Panc1 (cell line): Measurements from ENCODE around the gene HSDL1.

Source experiments
- CTCF ChIP-seq: fragments of 450-650 bp; IDR thresholded peaks from 2 replicates; pipeline ENCODE4 v1.5.1; 2017; ENCODE audit warnings: mild to moderate bottlenecking
- POLR2AphosphoS5 ChIP-seq: IDR thresholded peaks from 2 replicates; pipeline ENCODE4 v1.6.1; 2012; ENCODE audit warnings: mild to moderate bottlenecking, low read depth, low read length, moderate library complexity
- REST ChIP-seq, 2 experiments: IDR thresholded peaks; 2 replicates each; pipeline ENCODE4 v1.6.1; 2011 to 2012; ENCODE audit warnings: low read depth in 2 of 2, control low read depth in 1 of 2, low read length in 1 of 2, mild to moderate bottlenecking in 1 of 2, moderate library complexity in 1 of 2; ENCODE audit not compliant: insufficient read depth in 1 of 2
- TCF7L2 ChIP-seq: IDR thresholded peaks from 2 replicates; pipeline ENCODE4 v1.6.1; 2011; ENCODE audit warnings: mild to moderate bottlenecking, low read depth, low read length, inconsistent platforms

GRCh38 chr16:84161037-84161436 is 16.1 kb upstream of the HSDL1 start:
- TF ChIP-seq CTCF (no peak), REST (IDR thresholded peaks at IDR 0.05; ENCODE audit: insufficient read depth in 1 of 2, low read depth in 2 of 2, low read length in 1 of 2) (no peak), POLR2AphosphoS5 (no peak), TCF7L2 (no peak)
